Sigmoid colon (tissue), 7 donors: ENCODE results near the gene NXN. TPM values are rescaled to one million over a fixed set of nuclear protein-coding genes. Genes with fewer than 3 reads are reported as not detected.

Source experiments
- DNase-seq: peaks from one replicate; pipeline ENCODE4 v3.0.0-alpha.2; 2019
- H3K27ac ChIP-seq, 4 donors: fragments of 200-600 bp; sonication (generic); one replicate each; pipeline ENCODE4 v1.5.1; 2016 to 2019; ENCODE audit warnings: mild to moderate bottlenecking in 1 of 4
- H3K27me3 ChIP-seq, 3 donors: fragments of 200-600 bp; sonication (generic); one replicate each; pipeline ENCODE4 v1.5.1; 2019; ENCODE audit warnings: mild to moderate bottlenecking in 1 of 3
- H3K36me3 ChIP-seq, 4 donors: fragments of 200-600 bp; sonication (generic); one replicate each; pipeline ENCODE4 v1.5.1; 2016 to 2019
- H3K4me1 ChIP-seq, 4 donors: fragments of 200-600 bp; sonication (generic); one replicate each; pipeline ENCODE4 v1.5.1; 2017 to 2019
- H3K4me3 ChIP-seq, 4 donors: fragments of 200-600 bp; sonication (generic); one replicate each; pipeline ENCODE4 v1.5.1; 2017 to 2019; ENCODE audit warnings: mild to moderate bottlenecking in 2 of 4, moderate library complexity in 1 of 4
- H3K9me3 ChIP-seq, 4 donors: fragments of 200-600 bp in 3 of 4; sonication (generic) in 3 of 4; one replicate each; pipeline versions ENCODE4 v1.5.1 to v1.6.1; 2013 to 2019
- CTCF ChIP-seq, 4 experiments: fragments of 450-650 bp in 3 of 4; fragments of 200-600 bp in 1 of 4; IDR thresholded peaks; one replicate each; pipeline ENCODE4 v1.5.1; 2016 to 2019; ENCODE audit warnings: antibody characterized with exemption in 4 of 4, mild to moderate bottlenecking in 3 of 4, moderate library complexity in 2 of 4
- EP300 ChIP-seq, 4 donors: sonication (generic); formaldehyde crosslinking; IDR thresholded peaks; one replicate each; pipeline ENCODE4 v1.6.1; 2017; ENCODE audit warnings: antibody characterized with exemption in 4 of 4
- POLR2A ChIP-seq, 2 donors: fragments of 450-650 bp; IDR thresholded peaks; one replicate each; pipeline ENCODE4 v1.6.1; 2016; ENCODE audit warnings: antibody characterized with exemption in 2 of 2, mild to moderate bottlenecking in 2 of 2, moderate library complexity in 2 of 2
- POLR2AphosphoS5 ChIP-seq, 4 donors: sonication (generic); formaldehyde crosslinking; IDR thresholded peaks; one replicate each; pipeline ENCODE4 v1.6.1; 2017; ENCODE audit warnings: antibody characterized with exemption in 4 of 4
- WGBS, 2 donors: extraction: QIAGEN DNeasy Blood & Tissue Kit; methylation state at CpG; one replicate each; pipeline ENCODE4 v1.1.7; 2013; 5-methylcytosine and 5-hydroxymethylcytosine counted together
- intact Hi-C: fragments of 100-400 bp; cut with DNase I; formaldehyde crosslinking; loops from one replicate; pipeline ENCODE4 v1.15.1; 2023
- polyA plus RNA-seq, 3 donors: library from polyadenylated mRNA; stranded (reverse); fragments of 200-250 nt; gene quantifications; one replicate each; pipeline ENCODE4 v1.2.3, GENCODE V29; 2013
- total RNA-seq, 4 donors: library from RNA; depleted of rRNA; stranded (reverse); fragments of >200 nt; gene quantifications; one replicate each; pipeline ENCODE4 v1.1.0, GENCODE V29; 2016
- donor health status: healthy with polysubstance abuse.
- donor health status: Bipolar disorder and iron deficiency.
- donor health status: healthy.

NXN gene
- total and polyA plus RNA-seq, 7 donors, result 1.4 to 75.9 (median 50.4) TPM

GRCh38 chr17:802901-803881 lies 176.4 kb downstream of the NXN start:
- Histone ChIP-seq H3K4me1 (no peaks in the 10 kb centered on the region), H3K27me3 (no peaks in the 10 kb centered on the region), H3K36me3 (peaks cover 22 to 70% (median 24%) of the 10 kb centered on the region in 4 donors), H3K27ac (no peak overlapping the region), H3K4me3 (no peak overlapping the region), H3K9me3 (no peaks in the 10 kb centered on the region)
- no peak for DNase-seq
- intact Hi-C loops, result no loop called here
- WGBS, 2 donors, result 85 to 90% methylated on average over 37 of the region's 37 CpGs
- TF ChIP-seq POLR2A (IDR thresholded peaks at IDR 0.05), result no peak
- no peak for TF ChIP-seq CTCF (IDR thresholded peaks at IDR 0.05)
- TF ChIP-seq EP300 (IDR thresholded peaks at IDR 0.05), result no peak
- TF ChIP-seq POLR2AphosphoS5 (IDR thresholded peaks at IDR 0.05), result no peak

- Histone ChIP-seq H3K27ac (no peak overlapping the region), H3K27me3 (no peaks in the 10 kb centered on the region), H3K36me3 (peaks cover 22 to 65% (median 24%) of the 10 kb centered on the region in 4 donors), H3K9me3 (no peaks in the 10 kb centered on the region), H3K4me3 (no peak overlapping the region), H3K4me1 (no peaks in the 10 kb centered on the region)
- intact Hi-C loops, result no loop called here
- no peak for DNase-seq
- WGBS, 2 donors, result 80 to 89% methylated on average over 14 of the region's 14 CpGs
- TF ChIP-seq POLR2AphosphoS5 (IDR thresholded peaks at IDR 0.05), result no peak
- TF ChIP-seq EP300 (IDR thresholded peaks at IDR 0.05), result no peak
- no peak for TF ChIP-seq POLR2A (IDR thresholded peaks at IDR 0.05)
- TF ChIP-seq CTCF (IDR thresholded peaks at IDR 0.05), result no peak
Measured at GRCh38 chr17:802481-802880, 177.1 kb downstream of the NXN start.

GRCh38 chr17:801660-802059 lies 177.9 kb downstream of the NXN start:
- 50 to 75% methylated on average over 6 of the region's 6 CpGs for WGBS, 2 donors
- no peak for DNase-seq
- Histone ChIP-seq H3K27me3 (no peaks in the 10 kb centered on the region), H3K4me1 (no peaks in the 10 kb centered on the region), H3K4me3 (no peak overlapping the region), H3K27ac (no peak overlapping the region), H3K36me3 (peaks cover 22 to 62% (median 24%) of the 10 kb centered on the region in 4 donors), H3K9me3 (no peaks in the 10 kb centered on the region)
- no peak for TF ChIP-seq POLR2A (IDR thresholded peaks at IDR 0.05)
- no peak for TF ChIP-seq EP300 (IDR thresholded peaks at IDR 0.05)
- no peak for TF ChIP-seq CTCF (IDR thresholded peaks at IDR 0.05)
- TF ChIP-seq POLR2AphosphoS5 (IDR thresholded peaks at IDR 0.05), result no peak
- intact Hi-C loops, result no loop called here

- Histone ChIP-seq H3K9me3 (no peaks in the 10 kb centered on the region), H3K27ac (no peak overlapping the region), H3K36me3 (peaks cover 22 to 63% (median 24%) of the 10 kb centered on the region in 4 donors), H3K27me3 (no peaks in the 10 kb centered on the region), H3K4me3 (no peak overlapping the region), H3K4me1 (peaks cover 0 to 1% (median under 1%) of the 10 kb centered on the region in 4 donors)
- TF ChIP-seq CTCF (IDR thresholded peaks at IDR 0.05) (no peak), POLR2A (IDR thresholded peaks at IDR 0.05) (no peak), EP300 (IDR thresholded peaks at IDR 0.05) (no peak), POLR2AphosphoS5 (IDR thresholded peaks at IDR 0.05) (no peak)
- WGBS, 2 donors, result 89 to 90% methylated on average over 39 of the region's 39 CpGs
- intact Hi-C loops, result no loop called here
- no peak for DNase-seq
Measured at GRCh38 chr17:800446-801242, 178.9 kb downstream of the NXN start.
